Astrocyte (in vitro differentiated cells and primary cell): ENCODE data around the gene SPINK5.

ENCODE experiments used
- EZH2 ChIP-seq: IDR thresholded peaks from 2 replicates; pipeline ENCODE4 v1.6.1; 2012; ENCODE audit warnings: mild to moderate bottlenecking, low read length, inconsistent platforms; ENCODE audit not compliant: insufficient read depth
- TF ChIP-seq, protein P1 (sequence below): IDR thresholded peaks from 2 replicates; pipeline ENCODE4 v1.5.1; 2011; ENCODE audit warnings: low read depth, mild to moderate bottlenecking, inconsistent platforms, low read length, moderate library complexity; ENCODE audit not compliant: insufficient read depth

DNA sequence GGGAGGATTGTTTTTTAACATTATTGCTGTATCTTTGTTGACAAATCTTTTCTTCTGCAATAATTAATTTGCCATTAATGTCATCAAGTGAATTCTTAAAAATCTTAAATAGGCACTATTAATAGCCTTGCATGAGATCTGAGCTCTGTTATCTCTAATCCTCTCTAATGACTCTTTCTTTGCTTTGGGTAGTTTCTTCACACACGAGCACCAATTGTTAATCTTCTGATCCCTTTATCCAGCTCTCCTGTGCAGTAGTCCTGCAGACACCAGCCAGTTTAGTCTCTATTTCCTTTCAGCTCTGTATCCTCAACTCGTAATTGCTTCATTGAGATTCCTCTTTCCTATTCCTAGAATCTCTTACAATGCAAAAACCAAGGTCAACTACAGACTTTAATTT lies 112.7 kb downstream of the SPINK5 start:
- TF ChIP-seq, protein P1, sequence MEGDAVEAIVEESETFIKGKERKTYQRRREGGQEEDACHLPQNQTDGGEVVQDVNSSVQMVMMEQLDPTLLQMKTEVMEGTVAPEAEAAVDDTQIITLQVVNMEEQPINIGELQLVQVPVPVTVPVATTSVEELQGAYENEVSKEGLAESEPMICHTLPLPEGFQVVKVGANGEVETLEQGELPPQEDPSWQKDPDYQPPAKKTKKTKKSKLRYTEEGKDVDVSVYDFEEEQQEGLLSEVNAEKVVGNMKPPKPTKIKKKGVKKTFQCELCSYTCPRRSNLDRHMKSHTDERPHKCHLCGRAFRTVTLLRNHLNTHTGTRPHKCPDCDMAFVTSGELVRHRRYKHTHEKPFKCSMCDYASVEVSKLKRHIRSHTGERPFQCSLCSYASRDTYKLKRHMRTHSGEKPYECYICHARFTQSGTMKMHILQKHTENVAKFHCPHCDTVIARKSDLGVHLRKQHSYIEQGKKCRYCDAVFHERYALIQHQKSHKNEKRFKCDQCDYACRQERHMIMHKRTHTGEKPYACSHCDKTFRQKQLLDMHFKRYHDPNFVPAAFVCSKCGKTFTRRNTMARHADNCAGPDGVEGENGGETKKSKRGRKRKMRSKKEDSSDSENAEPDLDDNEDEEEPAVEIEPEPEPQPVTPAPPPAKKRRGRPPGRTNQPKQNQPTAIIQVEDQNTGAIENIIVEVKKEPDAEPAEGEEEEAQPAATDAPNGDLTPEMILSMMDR, result no peak
- no peak for TF ChIP-seq EZH2
